Measurements from ENCODE around the gene FAM168B.

DNA sequence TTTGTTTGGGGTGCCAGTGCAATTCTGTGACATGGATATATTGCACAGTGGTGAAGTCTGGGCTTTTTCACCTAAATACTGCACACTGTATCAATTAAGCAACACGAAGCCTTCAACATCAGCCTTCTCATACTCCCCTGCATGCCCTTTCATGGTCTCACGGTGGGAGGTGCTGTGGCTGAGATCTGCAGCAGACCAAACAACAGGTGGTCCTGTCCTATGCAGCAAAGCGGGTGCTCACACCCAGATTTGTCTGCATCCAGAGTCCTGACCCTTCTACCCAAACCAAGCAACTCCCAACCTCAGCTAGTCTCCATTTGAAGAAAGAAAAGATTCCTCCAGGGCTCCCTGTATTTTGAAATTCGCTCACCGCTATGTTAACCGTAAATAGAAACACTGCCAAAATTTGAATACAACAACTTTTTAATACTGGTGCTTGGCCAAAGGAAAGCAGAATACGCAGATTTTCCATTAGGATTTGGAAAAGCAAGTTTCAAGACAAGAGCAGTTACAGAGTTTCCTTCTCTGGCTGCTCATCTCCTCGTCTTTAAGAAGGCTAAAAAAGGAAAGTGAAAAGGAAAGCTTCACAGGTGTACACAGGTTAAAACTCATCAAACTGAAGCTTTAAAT is 34.9 kb downstream of the FAM168B start:
- TF ChIP-seq, protein P1, sequence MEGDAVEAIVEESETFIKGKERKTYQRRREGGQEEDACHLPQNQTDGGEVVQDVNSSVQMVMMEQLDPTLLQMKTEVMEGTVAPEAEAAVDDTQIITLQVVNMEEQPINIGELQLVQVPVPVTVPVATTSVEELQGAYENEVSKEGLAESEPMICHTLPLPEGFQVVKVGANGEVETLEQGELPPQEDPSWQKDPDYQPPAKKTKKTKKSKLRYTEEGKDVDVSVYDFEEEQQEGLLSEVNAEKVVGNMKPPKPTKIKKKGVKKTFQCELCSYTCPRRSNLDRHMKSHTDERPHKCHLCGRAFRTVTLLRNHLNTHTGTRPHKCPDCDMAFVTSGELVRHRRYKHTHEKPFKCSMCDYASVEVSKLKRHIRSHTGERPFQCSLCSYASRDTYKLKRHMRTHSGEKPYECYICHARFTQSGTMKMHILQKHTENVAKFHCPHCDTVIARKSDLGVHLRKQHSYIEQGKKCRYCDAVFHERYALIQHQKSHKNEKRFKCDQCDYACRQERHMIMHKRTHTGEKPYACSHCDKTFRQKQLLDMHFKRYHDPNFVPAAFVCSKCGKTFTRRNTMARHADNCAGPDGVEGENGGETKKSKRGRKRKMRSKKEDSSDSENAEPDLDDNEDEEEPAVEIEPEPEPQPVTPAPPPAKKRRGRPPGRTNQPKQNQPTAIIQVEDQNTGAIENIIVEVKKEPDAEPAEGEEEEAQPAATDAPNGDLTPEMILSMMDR (IDR thresholded peaks at IDR 0.05): no peak
- no peak for TF ChIP-seq POLR2A (IDR thresholded peaks at IDR 0.05)
